Measurements from ENCODE around the gene FAM170B.

FAM170B gene

DNA sequence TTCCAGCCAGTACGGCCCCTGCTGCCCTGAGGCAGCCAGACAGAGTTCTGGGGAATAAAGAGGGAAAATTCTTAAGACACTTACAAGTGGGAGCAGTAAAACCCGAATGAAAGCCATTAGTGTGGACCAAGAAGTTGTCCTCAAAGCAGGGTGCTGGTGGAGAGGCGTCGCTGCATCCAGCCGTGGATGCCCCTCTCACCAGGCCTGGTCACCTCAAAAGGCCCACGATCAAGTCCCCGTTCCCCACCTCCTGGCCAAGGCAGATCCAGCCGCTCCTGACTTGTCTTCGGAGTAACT, 19.2 kb downstream of the FAM170B start:
- Histone ChIP-seq H3K9ac (ENCODE audit: low read depth in 1 of 2, low read length in 2 of 2) (no peak overlapping the region), H3K36me3 (ENCODE audit: control insufficient read depth in 1 of 2, insufficient read depth in 2 of 2, low read length in 2 of 2) (no peaks in the 10 kb centered on the region), H3K4me3 (ENCODE audit: low read depth in 1 of 2, low read length in 2 of 2) (peak overlapping the region; percentile 59 to 60), H3K27me3 (ENCODE audit: control insufficient read depth in 1 of 2, insufficient read depth in 2 of 2, low read length in 2 of 2) (peaks cover 5 to 22% of the 10 kb centered on the region in 2 donors), H3K4me1 (ENCODE audit: control insufficient read depth in 1 of 2, insufficient read depth in 2 of 2, low read length in 2 of 2) (peaks cover 0 to 4% of the 10 kb centered on the region in 2 donors), H3K27ac (ENCODE audit: low read depth, low read length) (no peak overlapping the region), H3K9me3 (ENCODE audit: control insufficient read depth in 1 of 2, low read length in 2 of 2) (no peaks in the 10 kb centered on the region)

DNA sequence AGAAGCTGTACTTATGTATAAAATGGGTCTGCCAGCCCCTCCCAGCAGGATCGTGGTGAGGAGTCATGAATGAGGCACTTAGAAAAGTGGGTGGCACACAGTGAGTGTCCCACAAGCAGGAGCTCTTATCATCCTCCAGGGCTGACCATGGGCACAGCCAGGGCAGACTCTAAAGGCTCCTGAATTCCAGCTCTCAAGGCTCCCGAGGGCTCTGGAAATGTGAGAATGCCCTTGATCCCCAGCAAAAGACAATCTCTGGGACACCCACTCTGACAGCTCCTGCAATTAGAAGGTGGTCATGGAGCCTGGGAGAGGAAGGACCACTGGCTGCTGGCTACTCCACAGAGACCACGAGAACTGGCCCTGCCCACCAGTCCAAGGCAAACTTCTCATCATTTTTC, 20.1 kb downstream of the FAM170B start:
- H3K27ac ChIP-seq (ENCODE audit: low read depth, low read length), result no peak overlapping the region
- H3K9ac ChIP-seq (ENCODE audit: low read depth in 1 of 2, low read length in 2 of 2), result no peak overlapping the region
- H3K4me1 ChIP-seq (ENCODE audit: control insufficient read depth in 1 of 2, insufficient read depth in 2 of 2, low read length in 2 of 2), result peaks cover 0 to 4% of the 10 kb centered on the region in 2 donors
- H3K4me3 ChIP-seq (ENCODE audit: low read depth in 1 of 2, low read length in 2 of 2), result no peak overlapping the region
- H3K9me3 ChIP-seq (ENCODE audit: control insufficient read depth in 1 of 2, low read length in 2 of 2), result no peaks in the 10 kb centered on the region
- peaks cover 4 to 22% of the 10 kb centered on the region in 2 donors for H3K27me3 ChIP-seq (ENCODE audit: control insufficient read depth in 1 of 2, insufficient read depth in 2 of 2, low read length in 2 of 2)
- no peaks in the 10 kb centered on the region for H3K36me3 ChIP-seq (ENCODE audit: control insufficient read depth in 1 of 2, insufficient read depth in 2 of 2, low read length in 2 of 2)

DNA sequence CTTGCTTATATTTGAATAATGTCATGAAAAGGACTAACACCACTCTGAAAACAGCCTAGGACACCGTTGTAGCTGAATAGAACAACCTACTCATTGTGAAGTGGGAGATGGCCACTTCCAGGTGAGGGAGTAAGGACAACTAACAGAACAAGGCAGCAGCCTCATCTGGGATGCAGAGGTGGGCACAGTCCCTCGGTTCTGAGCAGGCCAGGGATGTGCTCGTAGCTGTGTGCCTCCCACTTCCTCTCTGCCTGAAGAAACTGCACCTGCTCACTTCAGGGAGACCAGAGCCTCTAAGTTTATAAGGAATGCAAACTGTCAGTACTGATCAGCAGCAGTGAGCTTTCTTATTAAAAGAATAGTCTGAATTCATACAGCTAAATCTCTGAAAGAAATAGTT, 21.0 kb downstream of the FAM170B start:
- H3K9ac ChIP-seq (ENCODE audit: low read depth in 1 of 2, low read length in 2 of 2), result no peak overlapping the region
- H3K27ac ChIP-seq (ENCODE audit: low read depth, low read length), result no peak overlapping the region
- no peaks in the 10 kb centered on the region for H3K9me3 ChIP-seq (ENCODE audit: control insufficient read depth in 1 of 2, low read length in 2 of 2)

DNA sequence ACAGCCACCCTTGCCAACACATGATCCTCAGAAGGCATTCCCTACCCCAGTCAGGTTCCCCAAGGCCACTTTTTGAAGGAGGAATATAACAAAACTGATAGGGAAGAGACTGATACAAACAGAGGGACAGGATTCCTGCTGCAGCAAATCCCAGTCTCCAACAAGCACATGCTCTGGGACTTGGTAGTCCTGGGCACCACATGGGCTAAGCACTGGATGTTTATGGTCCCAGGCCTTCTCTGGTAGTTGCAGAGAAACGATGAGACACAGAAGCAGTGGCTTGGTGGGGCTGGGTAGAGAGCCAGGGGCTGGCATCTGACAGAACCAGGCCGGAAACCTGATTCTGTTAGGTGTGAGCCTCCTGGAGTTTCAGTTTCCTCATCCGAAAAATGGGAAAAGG, 21.7 kb downstream of the FAM170B start:
- no peak overlapping the region for H3K4me3 ChIP-seq (ENCODE audit: low read depth in 1 of 2, low read length in 2 of 2)
- peaks cover 0 to 4% of the 10 kb centered on the region in 2 donors for H3K4me1 ChIP-seq (ENCODE audit: control insufficient read depth in 1 of 2, insufficient read depth in 2 of 2, low read length in 2 of 2)
- H3K27me3 ChIP-seq (ENCODE audit: control insufficient read depth in 1 of 2, insufficient read depth in 2 of 2, low read length in 2 of 2), result peaks cover 4 to 16% of the 10 kb centered on the region in 2 donors
- no peaks in the 10 kb centered on the region for H3K9me3 ChIP-seq (ENCODE audit: control insufficient read depth in 1 of 2, low read length in 2 of 2)
- H3K27ac ChIP-seq (ENCODE audit: low read depth, low read length), result no peak overlapping the region
- no peak overlapping the region for H3K9ac ChIP-seq (ENCODE audit: low read depth in 1 of 2, low read length in 2 of 2)
- H3K36me3 ChIP-seq (ENCODE audit: control insufficient read depth in 1 of 2, insufficient read depth in 2 of 2, low read length in 2 of 2), result no peaks in the 10 kb centered on the region

More for the DNA sequence above, 21.0 kb downstream of the FAM170B start:
- Histone ChIP-seq H3K27me3 (ENCODE audit: control insufficient read depth in 1 of 2, insufficient read depth in 2 of 2, low read length in 2 of 2) (peaks cover 4 to 21% of the 10 kb centered on the region in 2 donors), H3K4me1 (ENCODE audit: control insufficient read depth in 1 of 2, insufficient read depth in 2 of 2, low read length in 2 of 2) (peaks cover 0 to 4% of the 10 kb centered on the region in 2 donors), H3K36me3 (ENCODE audit: control insufficient read depth in 1 of 2, insufficient read depth in 2 of 2, low read length in 2 of 2) (no peaks in the 10 kb centered on the region), H3K4me3 (ENCODE audit: low read depth in 1 of 2, low read length in 2 of 2) (no peak overlapping the region)

DNA sequence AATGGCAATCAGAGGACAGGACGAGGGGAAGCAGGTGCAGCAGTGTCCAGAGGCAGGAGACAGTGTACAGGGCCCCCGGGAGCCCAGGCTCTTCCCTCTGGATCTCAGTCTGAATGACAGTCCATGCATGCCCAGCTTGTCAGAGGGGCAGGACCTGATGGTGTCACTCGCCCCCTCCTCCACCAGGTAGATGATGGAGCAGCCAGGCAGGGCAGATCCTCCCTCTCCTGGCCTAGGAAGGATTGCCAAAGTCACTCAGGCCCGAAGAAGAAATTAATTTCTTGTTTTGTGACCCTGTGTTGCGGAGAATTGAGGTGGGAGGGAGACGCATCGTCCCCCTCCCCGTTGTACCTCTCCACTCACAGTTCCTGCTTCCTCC, 22.5 kb downstream of the FAM170B start:
- Histone ChIP-seq H3K9me3 (ENCODE audit: control insufficient read depth in 1 of 2, low read length in 2 of 2) (no peaks in the 10 kb centered on the region), H3K9ac (ENCODE audit: low read depth in 1 of 2, low read length in 2 of 2) (no peak overlapping the region), H3K27ac (ENCODE audit: low read depth, low read length) (no peak overlapping the region), H3K4me1 (ENCODE audit: control insufficient read depth in 1 of 2, insufficient read depth in 2 of 2, low read length in 2 of 2) (peaks cover 1 to 4% of the 10 kb centered on the region in 2 donors), H3K27me3 (ENCODE audit: control insufficient read depth in 1 of 2, insufficient read depth in 2 of 2, low read length in 2 of 2) (peaks cover 4 to 13% of the 10 kb centered on the region in 2 donors), H3K36me3 (ENCODE audit: control insufficient read depth in 1 of 2, insufficient read depth in 2 of 2, low read length in 2 of 2) (no peaks in the 10 kb centered on the region), H3K4me3 (ENCODE audit: low read depth in 1 of 2, low read length in 2 of 2) (no peak overlapping the region)

DNA sequence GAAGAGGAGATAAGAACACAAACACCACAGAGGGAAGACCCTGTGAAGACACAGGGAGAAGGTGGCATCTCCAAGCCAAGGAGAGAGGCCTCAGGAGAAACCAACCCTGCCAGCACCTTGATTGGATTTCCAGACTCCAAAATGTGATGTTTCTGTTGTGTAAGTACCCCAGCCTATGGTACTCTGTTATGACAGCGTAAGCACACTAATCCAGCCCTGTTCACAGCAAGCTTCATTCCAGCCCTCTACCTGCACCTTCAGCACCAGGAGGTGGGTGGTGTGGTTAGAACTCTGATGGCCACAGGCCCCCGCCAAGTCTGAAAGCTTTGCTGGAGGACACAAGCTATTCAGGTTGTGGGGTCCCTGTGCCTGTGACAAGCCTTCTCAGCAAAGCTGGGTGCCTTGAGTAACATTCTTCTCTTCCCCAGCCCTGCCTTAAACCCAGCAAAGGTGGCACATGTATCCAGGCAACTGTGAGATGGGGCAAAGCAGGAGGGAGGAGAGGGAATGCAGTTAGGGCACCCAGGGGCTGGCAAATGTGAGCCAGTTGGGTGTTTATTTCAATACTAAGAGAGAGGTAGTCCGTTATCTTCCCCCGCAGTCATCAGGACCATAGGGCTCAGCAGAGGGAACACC, 23.0 kb downstream of the FAM170B start:
- Histone ChIP-seq H3K4me3 (ENCODE audit: low read depth in 1 of 2, low read length in 2 of 2) (no peak overlapping the region), H3K36me3 (ENCODE audit: control insufficient read depth in 1 of 2, insufficient read depth in 2 of 2, low read length in 2 of 2) (no peaks in the 10 kb centered on the region), H3K27ac (ENCODE audit: low read depth, low read length) (no peak overlapping the region), H3K27me3 (ENCODE audit: control insufficient read depth in 1 of 2, insufficient read depth in 2 of 2, low read length in 2 of 2) (peaks cover 4 to 8% of the 10 kb centered on the region in 2 donors), H3K4me1 (ENCODE audit: control insufficient read depth in 1 of 2, insufficient read depth in 2 of 2, low read length in 2 of 2) (peaks cover 4% of the 10 kb centered on the region in 2 donors), H3K9ac (ENCODE audit: low read depth in 1 of 2, low read length in 2 of 2) (no peak overlapping the region), H3K9me3 (ENCODE audit: control insufficient read depth in 1 of 2, low read length in 2 of 2) (no peaks in the 10 kb centered on the region)

DNA sequence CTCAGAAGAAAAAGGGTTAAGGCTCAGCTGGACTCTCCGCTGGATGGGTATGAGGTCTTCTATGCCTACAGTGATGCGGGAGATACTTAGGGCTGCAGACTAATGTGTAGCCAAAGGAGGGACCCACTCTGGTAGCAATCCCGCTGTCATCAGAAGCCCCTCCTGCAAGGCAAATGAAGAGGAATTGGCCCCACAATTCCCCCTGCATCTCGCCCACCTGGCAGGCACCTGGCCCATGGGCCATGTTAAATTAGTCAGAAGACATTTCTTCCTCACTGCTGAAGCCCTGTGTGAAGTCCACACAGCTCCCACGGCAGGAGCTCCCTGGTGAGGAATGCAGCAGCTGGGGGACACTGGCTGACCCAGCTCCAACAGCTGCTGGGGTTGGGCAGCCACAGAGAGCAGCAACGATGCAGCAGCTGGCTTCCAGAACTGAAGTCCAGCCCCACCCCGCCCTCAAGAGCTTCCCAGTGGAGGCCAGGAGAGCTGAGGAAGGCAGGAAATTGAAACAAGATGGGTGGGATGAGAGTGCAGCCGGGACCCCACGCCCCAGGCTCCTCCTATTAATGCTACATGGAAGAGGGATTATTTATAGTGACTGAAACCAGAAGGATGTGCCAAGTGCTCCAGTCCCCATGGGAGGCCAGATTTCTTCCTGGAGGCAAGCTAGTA, 24.0 kb downstream of the FAM170B start:
- Histone ChIP-seq H3K27me3 (ENCODE audit: control insufficient read depth in 1 of 2, insufficient read depth in 2 of 2, low read length in 2 of 2) (peaks cover 2 to 6% of the 10 kb centered on the region in 2 donors), H3K36me3 (ENCODE audit: control insufficient read depth in 1 of 2, insufficient read depth in 2 of 2, low read length in 2 of 2) (no peaks in the 10 kb centered on the region), H3K9me3 (ENCODE audit: control insufficient read depth in 1 of 2, low read length in 2 of 2) (no peaks in the 10 kb centered on the region), H3K4me3 (ENCODE audit: low read depth in 1 of 2, low read length in 2 of 2) (no peak overlapping the region), H3K9ac (ENCODE audit: low read depth in 1 of 2, low read length in 2 of 2) (no peak overlapping the region), H3K4me1 (ENCODE audit: control insufficient read depth in 1 of 2, insufficient read depth in 2 of 2, low read length in 2 of 2) (peaks cover 4% of the 10 kb centered on the region in 2 donors), H3K27ac (ENCODE audit: low read depth, low read length) (no peak overlapping the region)

DNA sequence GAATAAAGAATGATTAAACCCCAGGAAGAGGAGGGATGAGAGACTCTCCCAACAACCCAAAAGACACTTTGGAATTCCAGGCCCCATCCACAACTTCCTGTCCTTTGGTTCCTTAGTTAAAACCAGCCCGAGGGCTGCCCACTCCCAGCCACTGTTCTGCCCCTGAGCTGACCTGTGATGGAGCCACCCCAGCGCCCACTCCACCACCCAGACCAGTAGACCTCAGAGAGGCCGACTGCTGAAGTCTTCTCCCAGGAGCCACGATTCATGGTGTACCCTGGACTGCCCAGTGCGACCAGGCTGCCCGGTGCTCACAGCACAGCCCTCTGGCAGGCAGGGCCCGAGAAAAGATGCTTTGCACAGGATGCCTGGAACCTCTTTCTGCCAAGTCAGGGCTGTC, 25.2 kb downstream of the FAM170B start:
- no peak overlapping the region for H3K4me3 ChIP-seq (ENCODE audit: low read depth in 1 of 2, low read length in 2 of 2)
- no peaks in the 10 kb centered on the region for H3K36me3 ChIP-seq (ENCODE audit: control insufficient read depth in 1 of 2, insufficient read depth in 2 of 2, low read length in 2 of 2)
- H3K27ac ChIP-seq (ENCODE audit: low read depth, low read length), result no peak overlapping the region
- H3K27me3 ChIP-seq (ENCODE audit: control insufficient read depth in 1 of 2, insufficient read depth in 2 of 2, low read length in 2 of 2), result no peaks in the 10 kb centered on the region
- no peak overlapping the region for H3K9ac ChIP-seq (ENCODE audit: low read depth in 1 of 2, low read length in 2 of 2)
- no peaks in the 10 kb centered on the region for H3K9me3 ChIP-seq (ENCODE audit: control insufficient read depth in 1 of 2, low read length in 2 of 2)
- peaks cover 4% of the 10 kb centered on the region in 2 donors for H3K4me1 ChIP-seq (ENCODE audit: control insufficient read depth in 1 of 2, insufficient read depth in 2 of 2, low read length in 2 of 2)

DNA sequence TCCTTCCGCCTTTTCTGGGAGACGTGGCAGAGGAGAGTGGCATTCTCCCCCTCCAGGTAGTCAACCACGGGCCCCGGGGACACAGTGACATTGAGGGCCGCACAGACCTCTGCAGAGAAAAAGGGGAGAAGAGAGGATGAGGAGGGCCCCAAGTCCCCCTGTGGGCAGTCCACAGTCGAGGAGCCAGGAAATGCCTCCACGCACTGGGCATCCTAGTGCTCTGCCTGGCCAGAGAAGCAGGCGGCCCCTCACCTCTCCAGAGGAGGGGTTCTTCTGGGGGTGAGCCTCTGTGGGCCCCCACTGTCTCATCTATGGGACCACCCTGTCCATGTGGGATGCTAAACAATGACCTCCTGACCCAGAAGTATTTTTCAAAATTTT, 25.9 kb downstream of the FAM170B start:
- no peaks in the 10 kb centered on the region for H3K36me3 ChIP-seq (ENCODE audit: control insufficient read depth in 1 of 2, insufficient read depth in 2 of 2, low read length in 2 of 2)
- H3K4me3 ChIP-seq (ENCODE audit: low read depth in 1 of 2, low read length in 2 of 2), result no peak overlapping the region
- H3K9ac ChIP-seq (ENCODE audit: low read depth in 1 of 2, low read length in 2 of 2), result no peak overlapping the region
- H3K27me3 ChIP-seq (ENCODE audit: control insufficient read depth in 1 of 2, insufficient read depth in 2 of 2, low read length in 2 of 2), result no peaks in the 10 kb centered on the region
- H3K9me3 ChIP-seq (ENCODE audit: control insufficient read depth in 1 of 2, low read length in 2 of 2), result no peaks in the 10 kb centered on the region
- H3K27ac ChIP-seq (ENCODE audit: low read depth, low read length), result no peak overlapping the region
- peaks cover 4% of the 10 kb centered on the region in 2 donors for H3K4me1 ChIP-seq (ENCODE audit: control insufficient read depth in 1 of 2, insufficient read depth in 2 of 2, low read length in 2 of 2)

DNA sequence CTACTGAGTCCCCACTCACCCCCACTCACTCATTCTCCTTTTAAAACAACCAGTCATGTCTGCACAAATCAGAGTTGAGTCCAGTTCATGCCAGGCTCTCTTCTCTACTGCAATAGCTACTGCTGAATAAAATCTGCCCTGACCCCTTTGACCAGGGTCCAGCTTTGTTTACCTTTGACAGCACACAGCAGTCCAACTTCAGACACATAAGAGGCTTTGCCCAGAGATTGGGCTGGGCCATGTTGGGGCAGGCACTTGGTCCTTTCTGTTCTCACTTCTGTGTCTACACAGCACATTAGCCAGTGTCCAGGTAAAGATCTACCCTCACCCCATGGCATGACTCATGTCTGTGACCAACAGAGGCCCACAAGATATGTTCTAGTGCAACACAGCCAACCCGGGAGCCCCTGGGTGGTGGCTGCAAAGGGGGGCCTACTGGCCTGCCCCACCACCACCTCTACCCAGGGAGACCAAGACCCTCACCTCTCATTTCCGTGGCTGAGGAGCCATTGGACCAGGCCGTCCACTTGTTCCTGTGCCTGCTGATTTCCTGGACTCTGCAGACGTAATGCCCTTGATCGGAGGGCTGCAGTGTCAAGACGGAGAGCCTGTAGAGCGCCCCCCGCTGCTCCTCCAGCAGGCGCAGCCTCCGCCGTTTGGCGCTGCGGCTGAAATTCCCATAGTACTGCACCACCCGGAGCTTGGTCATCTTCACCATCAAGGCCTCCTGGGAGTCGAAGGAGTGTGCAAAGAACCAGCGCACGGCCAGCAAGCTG, 26.5 kb downstream of the FAM170B start:
- Histone ChIP-seq H3K4me1 (ENCODE audit: control insufficient read depth in 1 of 2, insufficient read depth in 2 of 2, low read length in 2 of 2) (peaks cover 4% of the 10 kb centered on the region in 2 donors), H3K36me3 (ENCODE audit: control insufficient read depth in 1 of 2, insufficient read depth in 2 of 2, low read length in 2 of 2) (no peaks in the 10 kb centered on the region), H3K27ac (ENCODE audit: low read depth, low read length) (no peak overlapping the region), H3K9ac (ENCODE audit: low read depth in 1 of 2, low read length in 2 of 2) (no peak overlapping the region), H3K4me3 (ENCODE audit: low read depth in 1 of 2, low read length in 2 of 2) (no peak overlapping the region), H3K27me3 (ENCODE audit: control insufficient read depth in 1 of 2, insufficient read depth in 2 of 2, low read length in 2 of 2) (no peaks in the 10 kb centered on the region), H3K9me3 (ENCODE audit: control insufficient read depth in 1 of 2, low read length in 2 of 2) (no peaks in the 10 kb centered on the region)

Measured in duodenal mucosa (tissue), 2 donors.